BJ (cell line): Measurements from ENCODE around the gene MPEG1. TPM values are rescaled to one million over a fixed set of nuclear protein-coding genes. Genes with fewer than 3 reads are reported as not detected.

Experiments used
- CTCF ChIA-PET: fragments of 350-600 bp; formaldehyde crosslinking; extraction: SDS; loops from one replicate; lab custom pipeline; 2021; ENCODE audit warnings: antibody characterized with exemption, inconsistent platforms; lab: Yijun Ruan, JAX
- POLR2A ChIA-PET: fragments of 300-600 bp; sonication (Branson Sonifier 250); formaldehyde crosslinking; extraction: SDS; loops from one replicate; lab custom pipeline; 2021; ENCODE audit warnings: antibody characterized with exemption; lab: Charles Lee
- DNase-seq: peaks from one replicate; pipeline ENCODE4 v3.0.0-alpha.2; 2011; ENCODE audit warnings: low read depth
- H3K27me3 ChIP-seq: 2 replicates; pipeline ENCODE4 v1.6.0; 2011; ENCODE audit warnings: low read length; ENCODE audit not compliant: control insufficient read depth, insufficient read depth
- H3K36me3 ChIP-seq: 2 replicates; pipeline ENCODE4 v1.5.1; 2011; ENCODE audit warnings: low read length; ENCODE audit not compliant: control insufficient read depth, insufficient read depth
- H3K4me3 ChIP-seq: 2 replicates; pipeline ENCODE4 v1.5.1; 2011; ENCODE audit warnings: low read depth, mild to moderate bottlenecking, control low read depth, low read length
- CTCF ChIP-seq: IDR thresholded peaks from 2 replicates; pipeline ENCODE4 v1.5.1; 2011; ENCODE audit warnings: low read depth, mild to moderate bottlenecking, control low read depth, inconsistent platforms, low read length, moderate library complexity; ENCODE audit not compliant: insufficient read depth
- polyA plus RNA-seq: library from polyadenylated mRNA; depleted of rRNA; stranded (reverse); fragments of >200 nt; gene quantifications from 2 replicates; pipeline ENCODE4 v1.2.3, GENCODE V29; 2011

Gene MPEG1
- polyA plus RNA-seq, 1 experiment: not detected

- no peak for DNase-seq
- no peak for TF ChIP-seq CTCF
- H3K4me3 ChIP-seq: no peak overlapping the region
- H3K27me3 ChIP-seq: no peaks in the 10 kb centered on the region
- H3K36me3 ChIP-seq: no peaks in the 10 kb centered on the region
- ChIA-PET POLR2A (no interaction called here), CTCF (interaction anchor here (5.0 kb wide), 1 partner anchor 51 kb away, joined by 23 read pairs; the partner anchor contains the start of gene DTX4)
These were observed 10.9 kb upstream of the MPEG1 start for GRCh38 chr11:59223611-59224010.

- ChIA-PET POLR2A (no interaction called here), CTCF (interaction anchor here (0.5 to 5.0 kb wide), 2 partner anchors 20 to 51 kb away, joined by 3 to 23 read pairs; partner anchors contain the start of gene DTX4)
- DNase-seq: no peak
- no peak for TF ChIP-seq CTCF
- H3K27me3 ChIP-seq: no peaks in the 10 kb centered on the region
- H3K4me3 ChIP-seq: no peak overlapping the region
- no peaks in the 10 kb centered on the region for H3K36me3 ChIP-seq
These were observed 10.4 kb upstream of the MPEG1 start for GRCh38 chr11:59223177-59223576.

GRCh38 chr11:59222464-59223060 lies 9.8 kb upstream of the MPEG1 start:
- CTCF ChIA-PET: interaction anchor here (0.5 to 5.0 kb wide), 2 partner anchors 20 to 50 kb away, joined by 3 to 23 read pairs; partner anchors contain the start of gene DTX4
- H3K27me3 ChIP-seq: no peaks in the 10 kb centered on the region
- POLR2A ChIA-PET: no interaction called here
- DNase-seq: no peak
- no peak for TF ChIP-seq CTCF
- no peaks in the 10 kb centered on the region for H3K36me3 ChIP-seq
- no peak overlapping the region for H3K4me3 ChIP-seq

GRCh38 chr11:59221441-59221840 lies 8.7 kb upstream of the MPEG1 start:
- Histone ChIP-seq H3K36me3 (no peaks in the 10 kb centered on the region), H3K27me3 (no peaks in the 10 kb centered on the region), H3K4me3 (no peak overlapping the region)
- DNase-seq: no peak
- POLR2A ChIA-PET: no interaction called here
- no peak for TF ChIP-seq CTCF
- CTCF ChIA-PET: interaction anchor here (1.0 to 5.0 kb wide), 5 partner anchors 9 to 51 kb away, joined by 3 to 23 read pairs (median 3); partner anchors contain the start of genes DTX4 and MPEG1

GRCh38 chr11:59219836-59220235 lies 7.1 kb upstream of the MPEG1 start:
- ChIA-PET CTCF (interaction anchor here (1.3 kb wide), 2 partner anchors 11 to 44 kb away, joined by 3 to 4 read pairs; no protein-coding TSS in a partner anchor), POLR2A (no interaction called here)
- no peak for DNase-seq
- Histone ChIP-seq H3K4me3 (no peak overlapping the region), H3K36me3 (no peaks in the 10 kb centered on the region), H3K27me3 (no peaks in the 10 kb centered on the region)
- no peak for TF ChIP-seq CTCF
